HG02840 (cell line): ENCODE measurements around the gene FAM118A.
"Not testable (repeated sequence)": the region's sequence is repeated elsewhere in the genome, so short reads cannot be mapped to it uniquely, and the experiment has no call there.

Experiments used
- ATAC-seq: cut with Tn5 transposase; IDR thresholded peaks from one replicate; pipeline ENCODE4 v1.9.1; 2021; ENCODE audit warnings: mild to moderate bottlenecking, moderate library complexity, moderate number of reproducible peaks; ENCODE audit not compliant: unreplicated experiment, low FRiP score

The FAM118A gene

GRCh38 chr22:45358127-45358526 lies 48.4 kb downstream of the FAM118A start:
- ATAC-seq = no peak

GRCh38 chr22:45359627-45360026 lies 49.9 kb downstream of the FAM118A start:
- ATAC-seq = no peak

GRCh38 chr22:45366713-45367112 lies 57.0 kb downstream of the FAM118A start:
- ATAC-seq = no peak

- ATAC-seq = not testable (repeated sequence)
These were observed 63.9 kb downstream of the FAM118A start for GRCh38 chr22:45373592-45373991.

- ATAC-seq = no peak
These were observed 66.3 kb downstream of the FAM118A start for GRCh38 chr22:45376009-45376408.

GRCh38 chr22:45376703-45377102 lies 67.0 kb downstream of the FAM118A start:
- ATAC-seq = no peak

GRCh38 chr22:45381348-45381747 lies 71.6 kb downstream of the FAM118A start:
- ATAC-seq = no peak

- no peak for ATAC-seq
These were observed 79.8 kb downstream of the FAM118A start for GRCh38 chr22:45389546-45389945.
